Measurements from ENCODE around the gene CSGALNACT2.

Gene CSGALNACT2

GRCh38 chr10:43121444-43121843 lies 16.8 kb upstream of the CSGALNACT2 start:
- H3K36me3 ChIP-seq (ENCODE audit: control insufficient read depth, insufficient read depth, low read length), result no peaks in the 10 kb centered on the region
- DNase-seq (ENCODE audit: extremely low read depth, insufficient read length), result no peak
- TF ChIP-seq CTCF (IDR thresholded peaks at IDR 0.05; ENCODE audit: insufficient read depth, low read length, poor library complexity, severe bottlenecking), result no peak
- no peak overlapping the region for H3K4me3 ChIP-seq (replicated peaks; ENCODE audit: low read depth, low read length)
- no peaks in the 10 kb centered on the region for H3K27me3 ChIP-seq (replicated peaks; ENCODE audit: control insufficient read depth, insufficient read depth, low read length)

- TF ChIP-seq CTCF (IDR thresholded peaks at IDR 0.05; ENCODE audit: insufficient read depth, low read length, poor library complexity, severe bottlenecking), result no peak
- Histone ChIP-seq H3K4me3 (replicated peaks; ENCODE audit: low read depth, low read length) (no peak overlapping the region), H3K27me3 (replicated peaks; ENCODE audit: control insufficient read depth, insufficient read depth, low read length) (no peaks in the 10 kb centered on the region), H3K36me3 (ENCODE audit: control insufficient read depth, insufficient read depth, low read length) (no peaks in the 10 kb centered on the region)
- no peak for DNase-seq (ENCODE audit: extremely low read depth, insufficient read length)
Observed at GRCh38 chr10:43122096-43122495, 16.1 kb upstream of the CSGALNACT2 start.

- TF ChIP-seq CTCF (IDR thresholded peaks at IDR 0.05; ENCODE audit: insufficient read depth, low read length, poor library complexity, severe bottlenecking), result no peak
- DNase-seq (ENCODE audit: extremely low read depth, insufficient read length), result no peak
- Histone ChIP-seq H3K27me3 (replicated peaks; ENCODE audit: control insufficient read depth, insufficient read depth, low read length) (no peaks in the 10 kb centered on the region), H3K36me3 (ENCODE audit: control insufficient read depth, insufficient read depth, low read length) (no peaks in the 10 kb centered on the region), H3K4me3 (replicated peaks; ENCODE audit: low read depth, low read length) (no peak overlapping the region)
Observed at GRCh38 chr10:43122826-43123225, 15.4 kb upstream of the CSGALNACT2 start.

GRCh38 chr10:43123361-43124093 lies 14.7 kb upstream of the CSGALNACT2 start:
- H3K27me3 ChIP-seq (replicated peaks; ENCODE audit: control insufficient read depth, insufficient read depth, low read length), result no peaks in the 10 kb centered on the region
- H3K4me3 ChIP-seq (replicated peaks; ENCODE audit: low read depth, low read length), result no peak overlapping the region
- no peaks in the 10 kb centered on the region for H3K36me3 ChIP-seq (ENCODE audit: control insufficient read depth, insufficient read depth, low read length)
- TF ChIP-seq CTCF (IDR thresholded peaks at IDR 0.05; ENCODE audit: insufficient read depth, low read length, poor library complexity, severe bottlenecking), result no peak
- no peak for DNase-seq (ENCODE audit: extremely low read depth, insufficient read length)

- TF ChIP-seq CTCF (IDR thresholded peaks at IDR 0.05; ENCODE audit: insufficient read depth, low read length, poor library complexity, severe bottlenecking), result no peak
- Histone ChIP-seq H3K4me3 (replicated peaks; ENCODE audit: low read depth, low read length) (no peak overlapping the region), H3K36me3 (ENCODE audit: control insufficient read depth, insufficient read depth, low read length) (no peaks in the 10 kb centered on the region), H3K27me3 (replicated peaks; ENCODE audit: control insufficient read depth, insufficient read depth, low read length) (no peaks in the 10 kb centered on the region)
- no peak for DNase-seq (ENCODE audit: extremely low read depth, insufficient read length)
Observed at GRCh38 chr10:43124094-43124521, 14.1 kb upstream of the CSGALNACT2 start.

All from GM06990 (cell line).